HG02970 (cell line): ENCODE results near the gene TMEM234.
A peak's percentile ranks its signal among the peaks of the same experiment; 100 is the strongest.

Experiments
- ATAC-seq: cut with Tn5 transposase; IDR thresholded peaks from one replicate; pipeline ENCODE4 v1.9.1; 2021; ENCODE audit warnings: mild to moderate bottlenecking, moderate library complexity, moderate number of reproducible peaks; ENCODE audit not compliant: unreplicated experiment, low FRiP score

TMEM234 gene

GRCh38 chr1:32180186-32181060 lies 41.7 kb downstream of the TMEM234 start:
- no peak for ATAC-seq

GRCh38 chr1:32179443-32180185 lies 42.5 kb downstream of the TMEM234 start, which contains the start of gene TXLNA:
TXLNA (plus strand) TSS chr1:32179675; CDS start chr1:32180346, 671 bp downstream.
- ATAC-seq = peak; percentile 76

DNA sequence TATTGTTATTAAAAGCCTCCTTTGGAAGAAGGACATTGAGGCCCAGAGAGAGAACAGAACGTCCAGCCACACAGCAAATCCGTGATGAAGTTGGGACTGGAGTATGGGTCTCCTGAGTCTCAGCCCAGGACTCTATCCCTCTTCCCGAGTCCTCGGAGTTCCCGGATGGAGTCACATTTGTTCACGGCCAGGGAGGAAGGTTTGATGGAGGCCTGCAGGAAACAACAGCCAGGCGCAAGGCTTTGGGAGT lies 43.0 kb downstream of the TMEM234 start:
- no peak for ATAC-seq

DNA sequence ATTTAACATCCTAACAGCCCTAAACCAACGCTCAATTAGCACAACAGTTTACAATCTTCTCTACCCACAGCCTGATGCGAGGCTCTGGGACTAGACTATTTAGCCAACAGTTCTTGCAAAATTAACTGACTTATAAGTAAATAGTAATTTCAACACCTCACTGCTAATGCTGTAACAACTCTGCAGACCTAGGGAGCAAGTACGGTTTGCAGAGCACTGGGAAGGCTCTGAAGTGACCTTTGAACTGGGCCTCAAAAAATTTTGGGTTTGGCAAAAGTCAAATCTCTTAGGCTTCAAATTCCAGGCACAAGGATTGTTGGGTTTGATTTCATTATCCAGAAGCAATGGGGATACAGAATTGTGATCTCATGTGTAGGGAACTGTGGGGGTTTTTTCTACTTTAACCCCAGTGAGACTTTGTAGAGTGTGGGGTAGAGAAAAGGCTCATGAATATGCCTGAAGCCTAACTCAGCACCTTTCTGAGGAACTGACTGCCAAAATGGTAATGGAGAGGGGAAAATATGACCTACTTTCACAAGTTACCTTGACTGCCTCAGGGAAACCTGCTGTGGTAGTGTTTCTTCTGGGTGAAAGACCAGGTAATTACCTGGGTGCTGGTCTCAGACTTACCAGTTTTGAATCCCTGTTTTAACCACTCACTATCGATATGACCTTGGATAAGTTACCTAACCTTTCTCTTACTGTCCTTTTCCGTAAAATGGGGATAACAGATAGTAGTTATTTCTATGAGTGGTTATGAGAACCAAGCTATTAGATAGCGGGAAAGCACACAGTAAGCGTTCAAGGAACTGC lies 43.6 kb downstream of the TMEM234 start:
- ATAC-seq = no peak

GRCh38 chr1:32172621-32173245 lies 49.4 kb downstream of the TMEM234 start:
- no peak for ATAC-seq

- no peak for ATAC-seq
These were observed 51.2 kb downstream of the TMEM234 start for GRCh38 chr1:32170991-32171390.
